ENCODE measurements around the gene OSBPL1A.

The OSBPL1A gene

GRCh38 chr18:24341361-24341760 is 56.3 kb downstream of the OSBPL1A start:
- DNase-seq (ENCODE audit: low read depth), result no peak

- no peak for DNase-seq (ENCODE audit: low read depth)
Observed at GRCh38 chr18:24333084-24333483, 64.5 kb downstream of the OSBPL1A start.

DNA sequence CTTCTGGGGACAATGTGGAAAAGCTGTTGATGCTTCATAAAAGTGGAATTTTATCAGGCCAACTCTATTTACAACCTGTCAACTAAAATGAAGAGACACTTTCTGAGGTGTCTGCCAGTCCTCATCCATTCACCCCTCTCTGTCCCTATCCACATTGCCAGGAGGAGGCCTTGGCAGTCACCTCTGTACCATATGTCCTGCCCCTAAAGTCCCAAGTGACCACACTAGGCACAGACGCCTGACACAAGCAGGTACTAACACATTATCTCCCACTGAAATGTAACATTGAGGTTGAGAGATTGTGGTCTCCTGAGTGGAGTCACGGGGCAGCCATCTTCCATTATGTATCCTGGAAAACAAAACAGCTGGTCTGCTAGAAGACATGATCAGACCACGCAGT is 71.4 kb downstream of the OSBPL1A start:
- DNase-seq (ENCODE audit: low read depth), result no peak

- no peak for DNase-seq (ENCODE audit: low read depth)
Observed at GRCh38 chr18:24322584-24323136, 75.0 kb downstream of the OSBPL1A start.

DNA sequence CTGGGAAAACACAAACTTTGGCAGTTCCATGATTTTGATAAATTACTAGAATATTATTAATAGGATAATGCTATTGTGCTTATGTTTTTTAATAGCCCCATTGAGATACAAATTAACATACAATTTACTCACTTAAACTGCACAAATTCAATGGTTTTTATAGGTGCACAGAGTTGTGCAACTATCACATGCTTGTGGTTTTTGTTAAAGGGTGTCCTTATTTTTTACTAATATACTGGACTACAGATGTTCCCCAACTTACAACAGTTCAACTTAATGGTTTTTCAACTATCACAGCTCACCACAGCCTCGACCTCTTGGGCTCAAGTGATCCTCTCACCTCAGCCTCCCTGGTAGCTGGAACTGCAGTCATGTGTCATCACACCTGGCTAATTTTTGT is 76.6 kb downstream of the OSBPL1A start:
- no peak for DNase-seq (ENCODE audit: low read depth)

DNA sequence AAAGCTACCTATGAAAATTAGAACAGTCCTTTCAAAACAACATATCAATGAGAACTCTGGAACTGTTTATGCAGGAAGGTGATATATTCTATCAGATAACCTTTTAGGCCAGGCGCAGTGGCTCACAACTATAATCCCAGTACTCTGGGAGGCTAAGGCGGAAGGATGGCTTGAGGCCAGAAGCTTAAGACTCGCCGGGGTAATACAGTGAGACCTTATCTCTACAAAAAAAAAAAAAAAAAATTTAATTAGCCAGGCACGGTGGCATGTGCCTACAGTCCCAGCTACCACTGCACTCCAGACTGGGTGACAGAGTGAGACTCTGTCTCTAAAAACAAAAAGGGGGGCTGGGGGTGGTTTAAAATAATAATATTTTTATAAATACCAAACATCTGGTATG is 77.9 kb downstream of the OSBPL1A start:
- DNase-seq (ENCODE audit: low read depth), result no peak

- no peak for DNase-seq (ENCODE audit: low read depth)
Observed at GRCh38 chr18:24317370-24317769, 80.3 kb downstream of the OSBPL1A start.

DNA sequence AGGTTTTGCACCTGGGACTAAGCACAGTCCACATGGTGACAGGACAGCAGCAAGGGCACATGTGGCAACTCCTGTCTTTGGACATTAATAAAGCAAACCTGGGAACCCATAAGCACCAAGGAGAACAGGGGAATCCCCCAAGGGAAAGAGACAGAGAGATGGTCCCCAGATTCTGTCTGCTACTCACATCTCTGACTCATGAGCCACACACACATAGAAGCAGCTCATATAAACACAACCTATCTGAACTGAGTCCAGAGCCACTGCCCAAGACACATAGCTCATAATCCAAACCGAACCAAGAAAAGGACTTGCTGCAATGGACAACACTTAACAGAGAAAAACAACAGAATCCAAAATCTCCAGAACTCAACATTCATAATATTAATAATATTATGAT is 82.5 kb downstream of the OSBPL1A start:
- no peak for DNase-seq (ENCODE audit: low read depth)

- no peak for DNase-seq (ENCODE audit: low read depth)
Observed at GRCh38 chr18:24306201-24306600, 91.4 kb downstream of the OSBPL1A start.

GRCh38 chr18:24300703-24301102 is 96.9 kb downstream of the OSBPL1A start:
- no peak for DNase-seq (ENCODE audit: low read depth)

- no peak for DNase-seq (ENCODE audit: low read depth)
Observed at GRCh38 chr18:24296276-24296675, 101.3 kb downstream of the OSBPL1A start.

DNA sequence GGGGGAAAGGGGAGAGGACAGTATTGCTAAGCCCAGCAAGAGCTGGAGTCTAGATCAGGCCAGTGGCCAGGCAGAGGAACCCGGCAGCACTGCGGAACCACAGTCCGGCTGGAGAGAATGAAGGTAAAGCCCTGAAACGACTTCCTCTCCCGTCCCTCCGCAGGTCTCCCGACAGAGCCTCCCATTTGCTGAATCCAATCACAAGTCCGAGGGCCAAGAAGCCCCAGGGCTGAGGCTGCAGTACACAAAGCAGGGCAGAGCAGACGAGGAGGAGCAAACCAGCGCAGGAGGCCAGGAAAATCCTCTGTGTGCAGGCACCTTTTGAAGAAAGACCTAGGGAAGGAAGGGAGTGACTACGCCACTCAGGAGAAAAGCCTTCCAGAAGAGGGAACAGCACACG is 104.4 kb downstream of the OSBPL1A start:
- DNase-seq (ENCODE audit: low read depth), result no peak

DNA sequence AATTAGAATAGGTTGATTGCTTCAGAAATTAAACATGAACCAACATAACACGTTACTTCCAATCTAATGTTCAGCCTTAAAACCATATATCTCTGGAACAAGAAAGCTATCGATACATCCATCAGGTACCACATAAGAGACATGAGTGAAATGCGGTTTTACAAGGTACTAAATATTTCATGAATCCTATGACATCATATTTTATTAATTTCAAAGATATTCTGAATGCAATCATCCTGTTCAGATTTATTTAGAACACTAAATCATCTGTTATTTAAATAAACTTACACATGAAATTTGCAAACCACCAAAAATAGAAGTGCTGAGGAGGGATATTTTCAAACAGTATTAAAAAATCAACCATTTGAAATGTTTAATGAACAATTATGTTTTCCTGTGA is 119.0 kb downstream of the OSBPL1A start:
- no peak for DNase-seq (ENCODE audit: low read depth)

- no peak for DNase-seq (ENCODE audit: low read depth)
Observed at GRCh38 chr18:24277516-24278195, 120.0 kb downstream of the OSBPL1A start.

DNA sequence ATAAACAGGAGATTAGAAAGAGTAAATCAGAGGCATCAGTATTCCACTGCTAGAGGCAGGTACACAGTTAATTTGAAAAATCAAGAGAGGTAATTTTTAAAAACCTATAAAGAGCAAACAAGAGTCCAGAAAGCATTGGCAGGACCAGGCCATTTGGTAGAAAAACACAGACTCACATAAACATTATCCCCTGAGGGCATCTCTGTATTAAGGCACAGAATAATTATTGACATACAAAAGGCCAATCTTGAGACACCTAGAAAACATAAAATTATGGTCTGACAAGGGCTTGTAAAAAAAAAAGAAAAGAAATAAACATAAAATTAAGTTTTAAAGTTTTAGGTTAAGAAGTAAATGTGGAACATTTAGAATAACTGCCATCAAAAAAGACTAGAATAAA is 120.6 kb downstream of the OSBPL1A start:
- DNase-seq (ENCODE audit: low read depth), result no peak

DNA sequence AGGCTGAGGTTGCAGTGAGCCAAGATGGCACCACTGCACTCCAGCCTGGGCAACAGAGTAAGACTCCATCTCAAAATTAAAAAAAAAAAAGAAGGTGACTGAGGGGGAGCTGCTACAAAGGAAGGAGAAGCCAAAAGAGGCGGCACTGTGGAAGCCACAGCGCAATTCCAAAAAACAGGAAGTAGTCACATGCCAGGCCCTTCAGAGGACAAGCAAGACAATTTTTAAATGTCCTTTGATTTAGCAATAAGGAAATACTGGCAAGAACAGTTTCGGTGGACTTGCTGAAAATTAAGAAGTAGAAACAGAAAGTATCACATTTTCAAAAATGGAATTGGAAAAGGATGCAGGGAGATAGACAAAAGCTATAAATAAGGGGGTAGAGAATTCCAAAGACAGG is 122.8 kb downstream of the OSBPL1A start:
- no peak for DNase-seq (ENCODE audit: low read depth)

- DNase-seq (ENCODE audit: low read depth), result no peak
Observed at GRCh38 chr18:24273596-24273995, 124.0 kb downstream of the OSBPL1A start.

- no peak for DNase-seq (ENCODE audit: low read depth)
Observed at GRCh38 chr18:24272229-24272525, 125.4 kb downstream of the OSBPL1A start.

- no peak for DNase-seq (ENCODE audit: low read depth)
Observed at GRCh38 chr18:24271381-24272228, 126.0 kb downstream of the OSBPL1A start.

DNA sequence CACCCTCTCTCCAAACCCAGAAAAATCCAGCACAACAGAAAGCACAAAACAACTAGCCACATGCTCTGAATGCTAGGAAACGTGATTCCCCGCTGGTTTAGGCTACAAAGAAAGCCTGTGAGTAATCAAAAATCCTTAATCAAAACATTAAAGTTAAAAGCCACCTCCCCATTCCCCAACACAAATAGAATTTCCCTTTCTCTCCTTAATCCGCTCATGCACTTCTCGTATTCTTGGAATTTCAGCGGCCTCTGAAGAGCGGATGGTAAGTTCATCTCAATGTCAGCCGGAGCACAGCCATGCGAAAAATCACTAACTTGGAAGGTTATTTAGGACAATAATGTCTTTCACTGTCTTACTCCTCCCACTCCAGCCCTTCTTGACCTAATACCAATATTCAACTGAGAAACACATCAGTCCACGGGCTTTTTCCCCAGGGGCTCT is 126.7 kb downstream of the OSBPL1A start:
- DNase-seq (ENCODE audit: low read depth), result no peak

DNA sequence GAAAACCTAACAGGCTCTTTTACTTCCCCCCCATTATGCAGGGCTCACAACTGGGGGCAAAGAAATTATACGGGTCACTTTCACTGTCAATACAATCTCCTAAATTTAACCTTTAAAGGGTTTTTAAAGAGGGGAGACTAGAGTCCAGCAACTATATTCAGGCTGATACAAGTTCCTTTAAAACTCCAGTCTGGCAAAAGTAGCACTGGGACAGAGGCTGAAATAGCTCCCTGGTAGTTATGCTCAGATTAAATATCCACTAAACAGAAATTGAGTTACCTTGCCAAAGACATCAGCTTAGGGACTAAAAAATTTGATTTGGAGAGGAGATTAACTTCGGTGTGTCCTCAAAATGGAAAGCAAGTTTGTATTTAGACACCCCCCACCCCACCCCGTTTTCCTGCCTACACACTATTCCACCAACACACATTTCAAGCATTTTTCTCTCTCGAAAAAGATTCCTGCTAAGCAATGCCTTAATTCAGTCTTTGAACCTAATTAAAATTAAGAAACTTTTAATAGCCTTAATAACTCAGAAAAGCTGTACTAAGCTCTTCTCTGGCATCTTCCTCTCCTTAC is 127.2 kb downstream of the OSBPL1A start:
- DNase-seq (ENCODE audit: low read depth), result no peak

- DNase-seq (ENCODE audit: low read depth), result no peak
Observed at GRCh38 chr18:24268784-24269550, 128.7 kb downstream of the OSBPL1A start.
